Neural cell (in vitro differentiated cells): ENCODE data around the gene SLC37A3. TPM values are rescaled to one million over a fixed set of nuclear protein-coding genes. Genes with fewer than 3 reads are reported as not detected.
"Not testable (repeated sequence)": the region's sequence is repeated elsewhere in the genome, so short reads cannot be mapped to it uniquely, and the experiment has no call there.

Experiments used
- H2AFZ ChIP-seq: fragments of 200-600, 300-800 bp; sonication (generic), shearing (Covaris generic); 2 replicates; pipeline ENCODE4 v1.6.0; 2014; ENCODE audit warnings: low read depth, mild to moderate bottlenecking, antibody characterized with exemption, low read length, moderate library complexity
- H3F3A ChIP-seq: fragments of 200-600 bp; shearing (Covaris generic); 2 replicates; pipeline ENCODE4 v1.6.1; 2016; ENCODE audit warnings: mild to moderate bottlenecking, moderate library complexity, mixed read lengths, antibody characterized with exemption, low read length; ENCODE audit not compliant: insufficient read depth, poor library complexity, severe bottlenecking
- H3K27ac ChIP-seq: fragments of 200-600, 300-800 bp; sonication (generic), shearing (Covaris generic); 2 replicates; pipeline ENCODE4 v1.5.1; 2014; ENCODE audit warnings: mild to moderate bottlenecking, low read length, moderate library complexity
- H3K27me3 ChIP-seq: fragments of 300-800, 200-600 bp; sonication (generic), shearing (Covaris generic); 2 replicates; pipeline ENCODE4 v1.6.0; 2014; ENCODE audit warnings: mild to moderate bottlenecking, low read depth, low read length, moderate library complexity; ENCODE audit not compliant: insufficient read depth
- H3K36me3 ChIP-seq: fragments of 300-800, 200-600 bp; sonication (generic), shearing (Covaris generic); 2 replicates; pipeline ENCODE4 v1.5.1; 2014; ENCODE audit warnings: mild to moderate bottlenecking, antibody characterized with exemption, low read length, moderate library complexity; ENCODE audit not compliant: insufficient read depth
- H3K4me2 ChIP-seq: fragments of 300-800, 200-600 bp; sonication (generic), shearing (Covaris generic); 2 replicates; pipeline ENCODE4 v1.6.0; 2014; ENCODE audit warnings: mild to moderate bottlenecking, low read length
- H3K4me3 ChIP-seq: fragments of 300-800, 200-600 bp; sonication (generic), shearing (Covaris generic); 2 replicates; pipeline ENCODE4 v1.5.1; 2014; ENCODE audit warnings: mild to moderate bottlenecking, low read length, moderate library complexity
- H3K79me2 ChIP-seq: fragments of 200-600 bp; shearing (Covaris generic); replicated peaks from 2 replicates; pipeline ENCODE4 v1.6.0; 2014; ENCODE audit warnings: mild to moderate bottlenecking, low read length, moderate library complexity; ENCODE audit not compliant: insufficient read depth
- H3K9ac ChIP-seq: fragments of 300-800, 200-600 bp; sonication (generic), shearing (Covaris generic); 2 replicates; pipeline ENCODE4 v1.6.1; 2016; ENCODE audit warnings: mild to moderate bottlenecking, low read length, mixed read lengths
- H3K9me2 ChIP-seq: fragments of 200-600 bp; shearing (Covaris generic); 2 replicates; pipeline ENCODE4 v1.6.1; 2016; ENCODE audit warnings: mild to moderate bottlenecking, low read length, mixed read lengths; ENCODE audit not compliant: insufficient read depth
- H3K9me3 ChIP-seq: fragments of 200-600, 300-800 bp; sonication (generic), shearing (Covaris generic); 2 replicates; pipeline ENCODE4 v1.6.1; 2016; ENCODE audit warnings: mild to moderate bottlenecking, mixed run types, low read length, moderate library complexity, mixed read lengths
- H4K20me1 ChIP-seq: fragments of 200-600 bp; shearing (Covaris generic); 2 replicates; pipeline ENCODE4 v1.6.1; 2016; ENCODE audit warnings: mild to moderate bottlenecking, mixed run types; ENCODE audit not compliant: insufficient read depth
- CTCF ChIP-seq: fragments of 450-650 bp; IDR thresholded peaks from 2 replicates; pipeline ENCODE4 v1.5.1; 2014; ENCODE audit warnings: antibody characterized with exemption, mild to moderate bottlenecking, moderate library complexity; ENCODE audit not compliant: poor library complexity, severe bottlenecking
- EP300 ChIP-seq: fragments of 450-650 bp; conservative IDR thresholded peaks from 2 replicates; pipeline ENCODE4 v1.6.1; 2014; ENCODE audit warnings: antibody characterized with exemption, mild to moderate bottlenecking, moderate library complexity; ENCODE audit not compliant: poor library complexity, severe bottlenecking
- EZH2 ChIP-seq: fragments of 200-600, 300-800 bp; shearing (Covaris generic), sonication (generic); IDR thresholded peaks from 2 replicates; pipeline ENCODE4 v1.6.1; 2014; ENCODE audit warnings: antibody characterized with exemption, low read length, borderline replicate concordance, mild to moderate bottlenecking; ENCODE audit not compliant: insufficient read depth, poor library complexity, severe bottlenecking
- MXI1 ChIP-seq: fragments of 450-650 bp; conservative IDR thresholded peaks from 2 replicates; pipeline ENCODE4 v1.6.1; 2014; ENCODE audit warnings: antibody characterized with exemption, mild to moderate bottlenecking; ENCODE audit not compliant: poor library complexity, severe bottlenecking
- POLR2AphosphoS5 ChIP-seq: IDR thresholded peaks from 2 replicates; pipeline ENCODE4 v1.6.1; 2012
- RAD21 ChIP-seq: fragments of 450-650 bp; conservative IDR thresholded peaks from 2 replicates; pipeline ENCODE4 v1.6.1; 2014; ENCODE audit warnings: antibody characterized with exemption, mild to moderate bottlenecking, moderate library complexity
- REST ChIP-seq: IDR thresholded peaks from 2 replicates; pipeline ENCODE4 v1.6.1; 2012; ENCODE audit warnings: borderline replicate concordance
- SMC3 ChIP-seq: fragments of 450-650 bp; conservative IDR thresholded peaks from 2 replicates; pipeline ENCODE4 v1.6.1; 2014; ENCODE audit warnings: antibody characterized with exemption, mild to moderate bottlenecking, moderate library complexity; ENCODE audit not compliant: poor library complexity
- TAF1 ChIP-seq: IDR thresholded peaks from 2 replicates; pipeline ENCODE4 v1.6.1; 2012; ENCODE audit warnings: low read depth
- polyA plus RNA-seq: library from polyadenylated mRNA; depleted of rRNA; stranded (reverse); fragments of >200 nt; gene quantifications from 2 replicates; pipeline ENCODE4 v1.2.3, GENCODE V29; 2014

The SLC37A3 gene
- polyA plus RNA-seq, 1 donor from 2014 or later = 176 TPM

- H2AFZ ChIP-seq, H3K9me3 ChIP-seq, H3K79me2 ChIP-seq, H3K27me3 ChIP-seq, H3K9ac ChIP-seq, H3K36me3 ChIP-seq, H3K9me2 ChIP-seq, H4K20me1 ChIP-seq, H3K4me2 ChIP-seq, H3K4me3 ChIP-seq, H3K27ac ChIP-seq, H3F3A ChIP-seq: not testable (repeated sequence)
Observed at GRCh38 chr7:140311128-140311527, 87.2 kb downstream of the SLC37A3 start.

GRCh38 chr7:140310337-140311002 lies 87.9 kb downstream of the SLC37A3 start:
- Histone ChIP-seq H3K9me2 (no peaks in the 10 kb centered on the region), H3K27me3 (no peaks in the 10 kb centered on the region), H3K36me3 (no peaks in the 10 kb centered on the region), H2AFZ (no peak overlapping the region), H3F3A (no peaks in the 10 kb centered on the region), H4K20me1 (no peaks in the 10 kb centered on the region), H3K4me2 (no peak overlapping the region), H3K4me3 (no peak overlapping the region), H3K79me2 (no peaks in the 10 kb centered on the region), H3K9me3 (peaks cover 6% of the 10 kb centered on the region), H3K9ac (no peak overlapping the region), H3K27ac (no peak overlapping the region)
- no peak for TF ChIP-seq EZH2
- no peak for TF ChIP-seq TAF1
- no peak for TF ChIP-seq POLR2AphosphoS5

- Histone ChIP-seq H3F3A (no peaks in the 10 kb centered on the region), H3K27me3 (no peaks in the 10 kb centered on the region), H3K9me2 (no peaks in the 10 kb centered on the region), H3K27ac (no peak overlapping the region), H3K79me2 (no peaks in the 10 kb centered on the region), H3K36me3 (no peaks in the 10 kb centered on the region), H3K9me3 (peaks cover 6% of the 10 kb centered on the region), H3K4me3 (no peak overlapping the region), H3K4me2 (no peak overlapping the region), H3K9ac (no peak overlapping the region), H4K20me1 (no peaks in the 10 kb centered on the region), H2AFZ (no peak overlapping the region)
- no peak for TF ChIP-seq RAD21
- TF ChIP-seq EZH2 = no peak
- no peak for TF ChIP-seq EP300
- no peak for TF ChIP-seq TAF1
- TF ChIP-seq POLR2AphosphoS5 = no peak
- no peak for TF ChIP-seq SMC3
- TF ChIP-seq MXI1 = no peak
- TF ChIP-seq REST = no peak
- no peak for TF ChIP-seq CTCF
Observed at GRCh38 chr7:140308060-140308459, 90.3 kb downstream of the SLC37A3 start.
